Measurements from ENCODE around the gene AUTS2.

GRCh38 chr7:70591643-70592042 lies 993.4 kb downstream of the AUTS2 start:
- TF ChIP-seq POLR2AphosphoS5 (IDR thresholded peaks at IDR 0.05; ENCODE audit: low read depth, low read length) (no peak), POLR2A (IDR thresholded peaks at IDR 0.05; ENCODE audit: low read depth, low read length) (no peak), TAF1 (IDR thresholded peaks at IDR 0.05; ENCODE audit: low read depth, low read length) (no peak), SPI1 (IDR thresholded peaks at IDR 0.05; ENCODE audit: low read depth, low read length) (no peak)

Data from GM12891 (cell line).